HEK293 (cell line): ENCODE results near the gene MKLN1.

Experiments used
- ZBTB7A ChIP-seq: fragments of 450-650 bp; formaldehyde crosslinking; IDR thresholded peaks from 2 replicates; pipeline ENCODE4 v1.5.1; 2016; ENCODE audit warnings: low read depth, missing biosample characterization, missing genetic modification characterization
- TF ChIP-seq, protein P1 (sequence below): sonication (generic); formaldehyde crosslinking; IDR thresholded peaks from 2 replicates; pipeline ENCODE4 v1.8.1; 2022; ENCODE audit warnings: mild to moderate bottlenecking, moderate library complexity, missing genetic modification reagents

DNA sequence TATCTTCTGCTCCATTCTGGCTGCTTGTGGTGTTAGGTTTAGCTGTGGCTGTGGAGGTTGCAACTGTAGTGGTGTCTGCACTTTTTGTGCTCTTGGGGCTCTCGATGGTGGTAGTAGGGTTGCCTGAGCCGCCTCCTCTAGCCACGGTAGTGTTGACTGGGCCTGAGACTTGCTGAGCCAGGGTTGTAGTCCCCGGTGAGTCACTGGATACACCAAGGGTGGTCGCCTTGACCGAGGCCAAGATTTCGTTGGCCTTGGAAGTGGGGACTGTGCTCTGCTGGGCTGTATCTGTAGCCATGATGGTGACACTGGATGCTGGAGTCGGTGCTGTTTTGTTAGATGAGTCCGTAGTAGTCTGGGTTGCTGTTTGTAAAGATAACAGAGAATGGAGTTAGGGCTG lies 183.4 kb downstream of the MKLN1 start:
- TF ChIP-seq, protein P1, sequence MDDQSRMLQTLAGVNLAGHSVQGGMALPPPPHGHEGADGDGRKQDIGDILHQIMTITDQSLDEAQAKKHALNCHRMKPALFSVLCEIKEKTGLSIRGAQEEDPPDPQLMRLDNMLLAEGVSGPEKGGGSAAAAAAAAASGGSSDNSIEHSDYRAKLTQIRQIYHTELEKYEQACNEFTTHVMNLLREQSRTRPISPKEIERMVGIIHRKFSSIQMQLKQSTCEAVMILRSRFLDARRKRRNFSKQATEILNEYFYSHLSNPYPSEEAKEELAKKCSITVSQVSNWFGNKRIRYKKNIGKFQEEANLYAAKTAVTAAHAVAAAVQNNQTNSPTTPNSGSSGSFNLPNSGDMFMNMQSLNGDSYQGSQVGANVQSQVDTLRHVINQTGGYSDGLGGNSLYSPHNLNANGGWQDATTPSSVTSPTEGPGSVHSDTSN (CRISPR knock-in tag): no peak
- no peak for TF ChIP-seq ZBTB7A
